ENCODE results near the gene FADS1. TPM values are rescaled to one million over a fixed set of nuclear protein-coding genes. Genes with fewer than 3 reads are reported as not detected.

The FADS1 gene
- total RNA-seq, 1 experiment from 2014 or later, result 150 TPM

GRCh38 chr11:61762223-61762615 lies 54.6 kb downstream of the FADS1 start:
- H3K4me2 ChIP-seq, result no peak overlapping the region
- H3K4me3 ChIP-seq, result no peak overlapping the region
- BruUV-seq (replicated peaks), result no TSS peak
- H3K36me3 ChIP-seq (ENCODE audit: low read depth), result no peaks in the 10 kb centered on the region
- no peaks in the 10 kb centered on the region for H3K27me3 ChIP-seq (ENCODE audit: insufficient read depth, low read depth)
- no peaks in the 10 kb centered on the region for H3K9me3 ChIP-seq (ENCODE audit: insufficient read depth, low read depth)
- peaks cover under 1% of the 10 kb centered on the region; the same call in 1 of the 2 replicates for H3F3A ChIP-seq (ENCODE audit: insufficient read depth, low read depth)
- TF ChIP-seq EZH2 (IDR thresholded peaks at IDR 0.05; ENCODE audit: low read depth) (no peak), CTCF (conservative IDR thresholded peaks at IDR 0.05) (no peak)
- peaks cover under 1% of the 10 kb centered on the region; the same call in 1 of the 2 replicates for H3K4me1 ChIP-seq (replicated peaks; ENCODE audit: insufficient read depth)
- no peak overlapping the region for H3K27ac ChIP-seq
- intact Hi-C loops (cut with micrococcal nuclease; ENCODE audit: unreplicated experiment), result no loop called here
- H3K9me2 ChIP-seq (ENCODE audit: insufficient read depth), result no peaks in the 10 kb centered on the region
- H3K79me2 ChIP-seq (ENCODE audit: low read depth), result no peaks in the 10 kb centered on the region
- no peak for DNase-seq
- no peak overlapping the region for H2AFZ ChIP-seq
- H4K20me1 ChIP-seq (ENCODE audit: insufficient read depth), result no peaks in the 10 kb centered on the region
- ChIA-PET CTCF (no interaction called here), POLR2A (ENCODE audit: unreplicated experiment) (no interaction called here)

GRCh38 chr11:61761440-61762222 lies 55.2 kb downstream of the FADS1 start:
- Histone ChIP-seq H3K4me1 (replicated peaks; ENCODE audit: insufficient read depth) (peaks cover 6% of the 10 kb centered on the region), H3K27ac (no peak overlapping the region), H3F3A (ENCODE audit: insufficient read depth, low read depth) (peaks cover 6% of the 10 kb centered on the region; the same call in 1 of the 2 replicates), H3K9me2 (ENCODE audit: insufficient read depth) (no peaks in the 10 kb centered on the region), H3K27me3 (ENCODE audit: insufficient read depth, low read depth) (no peaks in the 10 kb centered on the region), H3K36me3 (ENCODE audit: low read depth) (no peaks in the 10 kb centered on the region), H4K20me1 (ENCODE audit: insufficient read depth) (no peaks in the 10 kb centered on the region), H3K4me2 (no peak overlapping the region), H3K4me3 (no peak overlapping the region), H3K79me2 (ENCODE audit: low read depth) (no peaks in the 10 kb centered on the region; the same call in 1 of the 2 replicates), H3K9me3 (ENCODE audit: insufficient read depth, low read depth) (no peaks in the 10 kb centered on the region), H2AFZ (no peak overlapping the region)
- intact Hi-C loops (cut with micrococcal nuclease; ENCODE audit: unreplicated experiment), result no loop called here
- DNase-seq, result no peak
- no peak for TF ChIP-seq EZH2 (IDR thresholded peaks at IDR 0.05; ENCODE audit: low read depth)
- TF ChIP-seq CTCF (conservative IDR thresholded peaks at IDR 0.05), result no peak
- POLR2A ChIA-PET (ENCODE audit: unreplicated experiment), result no interaction called here
- CTCF ChIA-PET, result no interaction called here
- BruUV-seq (replicated peaks), result no TSS peak

- Histone ChIP-seq H3K9me3 (ENCODE audit: insufficient read depth, low read depth) (no peaks in the 10 kb centered on the region), H3K27me3 (ENCODE audit: insufficient read depth, low read depth) (no peaks in the 10 kb centered on the region), H3F3A (ENCODE audit: insufficient read depth, low read depth) (peaks cover 6% of the 10 kb centered on the region; the same call in 1 of the 2 replicates), H3K27ac (no peak overlapping the region), H3K36me3 (ENCODE audit: low read depth) (no peaks in the 10 kb centered on the region), H3K4me3 (no peak overlapping the region), H3K79me2 (ENCODE audit: low read depth) (no peaks in the 10 kb centered on the region; the same call in 1 of the 2 replicates), H3K9me2 (ENCODE audit: insufficient read depth) (no peaks in the 10 kb centered on the region), H3K4me2 (no peak overlapping the region), H4K20me1 (ENCODE audit: insufficient read depth) (no peaks in the 10 kb centered on the region), H2AFZ (no peak overlapping the region), H3K4me1 (replicated peaks; ENCODE audit: insufficient read depth) (peaks cover 13% of the 10 kb centered on the region)
- no TSS peak for BruUV-seq (replicated peaks)
- DNase-seq, result no peak
- CTCF ChIA-PET, result no interaction called here
- POLR2A ChIA-PET (ENCODE audit: unreplicated experiment), result no interaction called here
- intact Hi-C loops (cut with micrococcal nuclease; ENCODE audit: unreplicated experiment), result no loop called here
- TF ChIP-seq EZH2 (IDR thresholded peaks at IDR 0.05; ENCODE audit: low read depth), result no peak
These were observed 55.9 kb downstream of the FADS1 start for GRCh38 chr11:61760946-61761345.

All from PC-9 (cell line).